Cardiac muscle cell (in vitro differentiated cells and primary cell): Measurements from ENCODE around the gene FBXL16. TPM values are rescaled to one million over a fixed set of nuclear protein-coding genes. Genes with fewer than 3 reads are reported as not detected.

Experiments used
- DNase-seq, 2 donors: peaks; one replicate each; pipeline versions ENCODE4 v3.0.0 to v3.0.0-alpha.2; 2010 to 2017; ENCODE audit warnings: low read depth in 1 of 2, low spot score in 1 of 2
- H3K27ac ChIP-seq: fragments of 200-600 bp; sonication (generic); 2 replicates; pipeline ENCODE4 v1.5.1; 2016
- H3K27me3 ChIP-seq: fragments of 200-600 bp; sonication (generic); 2 replicates; pipeline ENCODE4 v1.6.0; 2016; ENCODE audit warnings: control low read depth
- H3K36me3 ChIP-seq: fragments of 200-600 bp; sonication (generic); 2 replicates; pipeline ENCODE4 v1.5.1; 2016; ENCODE audit warnings: control low read depth
- H3K4me1 ChIP-seq: fragments of 200-600 bp; sonication (generic); 2 replicates; pipeline ENCODE4 v1.8.1; 2017; ENCODE audit warnings: low read depth, mild to moderate bottlenecking, mixed run types
- H3K4me3 ChIP-seq: fragments of 200-600 bp; sonication (generic); 2 replicates; pipeline ENCODE4 v1.5.1; 2016; ENCODE audit warnings: mild to moderate bottlenecking
- H3K9me3 ChIP-seq: fragments of 200-600 bp; sonication (generic); 2 replicates; pipeline ENCODE4 v1.5.1; 2017; ENCODE audit warnings: low read depth, mild to moderate bottlenecking, control low read depth
- CTCF ChIP-seq: IDR thresholded peaks from 2 replicates; pipeline ENCODE4 v1.5.1; 2012; ENCODE audit warnings: low read depth, mild to moderate bottlenecking, low read length
- polyA plus RNA-seq: library from polyadenylated mRNA; unstranded; fragments of >200 nt; fragmentation: Nextera tagmentation; extraction: Ambion mirVana; gene quantifications from 2 replicates; pipeline ENCODE4 v1.2.1, GENCODE V29; 2016
- total RNA-seq: library from RNA; depleted of rRNA; stranded (reverse); fragments of >200 nt; gene quantifications from 2 replicates; pipeline ENCODE4 v1.2.3, GENCODE V29; 2016

FBXL16 gene
- total and polyA plus RNA-seq, 2 experiments from 2014 or later: 0.12 to 1.4 TPM

DNA sequence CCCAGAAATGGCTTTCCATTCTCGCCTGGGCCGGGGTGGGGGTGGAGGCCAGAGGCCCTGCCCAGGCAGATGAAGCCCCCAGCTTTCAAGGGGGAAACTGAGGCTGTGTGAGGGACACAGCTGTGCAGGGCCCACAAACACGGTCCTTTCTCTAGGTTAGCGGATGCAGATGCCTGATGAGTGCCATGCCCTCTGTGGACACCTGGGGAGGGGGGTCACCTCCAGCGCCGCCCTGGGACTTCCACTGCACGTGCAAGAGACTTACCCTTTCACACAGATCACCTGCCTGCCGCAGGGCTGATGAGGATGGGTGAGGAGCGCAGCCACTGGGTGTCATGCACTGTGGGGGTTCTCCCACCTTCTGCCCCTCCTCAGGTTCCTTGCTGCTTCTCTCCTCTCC is 12.8 kb upstream of the FBXL16 start:
- H3K27me3 ChIP-seq: no peaks in the 10 kb centered on the region
- H3K4me3 ChIP-seq: no peak overlapping the region
- no peak for TF ChIP-seq CTCF
- H3K9me3 ChIP-seq: no peaks in the 10 kb centered on the region
- no peak overlapping the region for H3K27ac ChIP-seq
- no peaks in the 10 kb centered on the region for H3K36me3 ChIP-seq
- no peak for DNase-seq
- peaks cover 23% of the 10 kb centered on the region for H3K4me1 ChIP-seq

- Histone ChIP-seq H3K27ac (no peak overlapping the region), H3K4me3 (no peak overlapping the region), H3K4me1 (peaks cover 23% of the 10 kb centered on the region), H3K36me3 (no peaks in the 10 kb centered on the region), H3K27me3 (no peaks in the 10 kb centered on the region), H3K9me3 (no peaks in the 10 kb centered on the region)
- no peak for DNase-seq
- no peak for TF ChIP-seq CTCF
Measured at GRCh38 chr16:717450-718245, 12.0 kb upstream of the FBXL16 start.

DNA sequence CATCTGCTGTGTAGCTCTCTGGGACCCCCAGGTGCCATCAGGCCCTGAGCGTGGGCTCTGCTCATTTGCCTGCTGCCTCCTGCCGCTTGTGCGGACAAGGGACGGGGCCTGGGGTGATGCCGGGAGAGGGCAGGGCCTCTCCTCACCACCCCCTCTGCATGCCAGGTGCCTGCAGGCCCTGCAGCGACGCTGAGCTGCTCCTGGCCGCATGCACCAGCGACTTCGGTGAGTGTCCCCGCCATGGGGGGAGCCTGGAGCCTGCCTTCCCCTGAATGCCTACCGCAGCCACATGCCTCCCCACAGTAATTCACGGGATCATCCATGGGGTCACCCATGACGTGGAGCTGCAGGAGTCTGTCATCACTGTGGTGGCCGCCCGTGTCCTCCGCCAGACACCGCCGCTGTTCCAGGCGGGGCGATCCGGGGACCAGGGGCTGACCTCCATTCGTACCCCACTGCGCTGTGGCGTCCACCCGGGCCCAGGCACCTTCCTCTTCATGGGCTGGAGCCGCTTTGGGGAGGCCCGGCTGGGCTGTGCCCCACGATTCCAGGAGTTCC is 11.2 kb upstream of the FBXL16 start:
- peaks cover 23% of the 10 kb centered on the region for H3K4me1 ChIP-seq
- no peak overlapping the region for H3K4me3 ChIP-seq
- TF ChIP-seq CTCF: no peak

GRCh38 chr16:716200-716568 is 10.6 kb upstream of the FBXL16 start:
- peaks cover 19% of the 10 kb centered on the region for H3K4me1 ChIP-seq
- H3K9me3 ChIP-seq: no peaks in the 10 kb centered on the region
- H3K36me3 ChIP-seq: no peaks in the 10 kb centered on the region
- H3K27me3 ChIP-seq: no peaks in the 10 kb centered on the region
- TF ChIP-seq CTCF: no peak
- H3K27ac ChIP-seq: no peak overlapping the region
- peak overlapping the region; percentile 62 for H3K4me3 ChIP-seq
- DNase-seq: peak; percentile 80 to 82

More for the DNA sequence above, 11.2 kb upstream of the FBXL16 start:
- Histone ChIP-seq H3K36me3 (no peaks in the 10 kb centered on the region), H3K9me3 (no peaks in the 10 kb centered on the region), H3K27ac (no peak overlapping the region), H3K27me3 (no peaks in the 10 kb centered on the region)
- DNase-seq: no peak

GRCh38 chr16:715477-716199 is 10.0 kb upstream of the FBXL16 start:
- no peak overlapping the region for H3K27ac ChIP-seq
- no peaks in the 10 kb centered on the region for H3K9me3 ChIP-seq
- TF ChIP-seq CTCF: peak; percentile 5
- peaks cover 22% of the 10 kb centered on the region for H3K4me1 ChIP-seq
- peak in 1 of 2 donors; percentile 79 for DNase-seq
- H3K27me3 ChIP-seq: no peaks in the 10 kb centered on the region
- H3K4me3 ChIP-seq: peak overlapping the region; percentile 62
- H3K36me3 ChIP-seq: no peaks in the 10 kb centered on the region
